ENCODE measurements around the gene ZNF222.

ZNF222 gene

GRCh38 chr19:44055870-44056269, 30.7 kb downstream of the ZNF222 start:
- no peak for DNase-seq

DNA sequence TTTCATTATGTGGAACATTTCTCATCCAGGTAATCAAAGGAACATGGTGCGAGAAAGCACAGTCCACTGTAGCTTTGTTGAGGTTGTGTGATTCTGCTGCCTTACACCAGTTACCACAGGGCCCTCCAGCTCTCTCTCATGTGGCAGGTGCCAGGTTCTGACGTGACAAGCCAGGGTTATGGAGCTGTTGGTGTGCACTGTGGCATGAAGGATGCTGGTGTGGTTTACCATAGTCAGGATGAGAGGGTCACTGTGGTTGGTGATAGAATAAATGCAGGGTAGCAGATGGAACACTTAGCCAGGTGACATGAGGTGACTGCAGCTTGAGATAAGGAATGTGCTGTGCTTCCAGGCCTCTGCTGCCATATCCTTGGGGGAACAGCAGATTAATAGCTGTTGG, 34.0 kb downstream of the ZNF222 start:
- DNase-seq = no peak

DNA sequence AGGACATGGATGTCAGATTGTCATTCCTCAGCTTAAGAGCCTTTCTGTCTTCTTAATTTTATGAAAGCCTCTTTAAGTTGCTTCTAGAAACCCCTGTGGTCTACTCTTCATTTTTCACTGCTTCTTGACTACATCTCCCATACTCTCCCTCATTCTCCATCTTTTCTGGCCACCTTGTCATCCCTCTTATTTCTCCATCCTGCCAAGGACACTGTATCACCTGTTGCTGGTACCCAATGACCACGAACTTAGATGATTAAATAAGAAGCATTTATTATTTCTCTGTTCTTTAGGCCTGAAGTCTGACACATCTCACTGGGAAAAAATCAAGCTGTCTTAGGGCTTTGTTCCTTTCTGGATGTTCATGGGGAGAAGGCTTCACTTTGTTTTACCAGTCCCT, 35.9 kb downstream of the ZNF222 start:
- DNase-seq = no peak

- no peak for DNase-seq
Measured at GRCh38 chr19:44066305-44066704, 41.1 kb downstream of the ZNF222 start.

- no peak for DNase-seq
Measured at GRCh38 chr19:44069415-44069814, 44.2 kb downstream of the ZNF222 start.

- peak; percentile 81 for DNase-seq
Measured at GRCh38 chr19:44071824-44072542, 46.8 kb downstream of the ZNF222 start, which contains the start of gene ZNF284. Gene ZNF284 (plus strand): TSS chr19:44072159. CDS start chr19:44076390, 4,231 bp downstream.

DNA sequence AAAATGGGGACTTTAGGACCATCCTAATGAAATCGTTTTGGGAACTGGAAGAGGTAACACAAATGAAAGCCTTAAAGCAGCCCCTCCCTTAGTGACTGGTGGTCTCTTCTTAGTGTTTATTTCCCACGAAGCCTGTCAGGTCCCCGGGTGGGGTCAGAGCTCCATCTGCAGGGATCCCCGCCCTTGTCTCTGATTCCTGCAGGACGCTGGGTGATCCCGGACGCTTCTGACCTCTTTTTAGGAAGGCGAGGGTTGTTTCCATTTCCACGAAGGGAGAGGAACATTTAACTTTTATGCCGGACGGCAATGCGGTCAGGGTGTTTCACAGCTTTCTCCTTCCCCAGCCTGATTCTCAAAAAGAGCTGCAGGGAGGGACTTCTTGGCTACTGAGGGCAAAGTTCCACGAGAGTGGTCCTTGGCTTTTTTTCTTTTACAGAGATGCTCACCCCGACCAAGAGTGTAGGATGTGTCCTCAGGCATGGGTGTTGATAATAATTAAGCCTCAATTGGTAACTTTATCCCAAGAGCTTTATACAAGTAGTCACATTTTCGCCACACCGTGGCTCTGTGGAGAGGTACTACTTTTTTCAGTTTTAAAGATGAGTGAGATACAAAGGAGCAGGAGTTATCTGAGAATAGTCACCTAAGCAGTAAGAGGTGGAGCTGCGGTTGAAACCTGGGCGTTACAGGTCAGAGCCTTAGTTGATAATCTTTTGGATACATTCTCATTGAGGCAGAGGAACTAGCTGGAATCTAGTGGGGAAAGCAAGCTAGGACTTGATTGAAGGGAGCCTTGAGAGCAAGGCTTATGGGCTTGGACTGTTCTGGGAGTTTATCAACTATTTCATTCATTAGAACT, 47.6 kb downstream of the ZNF222 start:
- no peak for DNase-seq

DNA sequence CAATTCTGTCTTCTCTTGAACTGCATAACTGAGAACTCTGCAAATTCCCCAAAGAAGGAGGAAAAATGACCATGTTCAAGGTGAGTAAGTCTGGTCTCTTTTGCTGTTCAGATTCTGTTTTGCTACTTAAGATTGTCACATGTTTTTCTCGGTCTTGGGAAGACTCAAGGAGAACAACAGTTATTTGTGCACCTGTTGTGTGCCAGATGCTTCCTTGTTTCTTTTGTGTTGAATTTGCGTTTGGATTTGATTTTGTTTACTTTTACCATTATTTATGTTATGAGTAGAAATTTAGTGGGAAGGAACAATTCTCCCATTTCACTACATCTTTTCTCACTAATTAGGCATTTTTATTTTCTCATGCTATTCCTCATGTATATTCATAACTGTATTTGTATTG, 51.1 kb downstream of the ZNF222 start:
- DNase-seq = no peak
